GM23338 (cell line): ENCODE results near the gene SOX10. TPM values are rescaled to one million over a fixed set of nuclear protein-coding genes. Genes with fewer than 3 reads are reported as not detected.

Experiments used
- ATAC-seq: fragments of 200-7000 bp; cut with Tn5 transposase; 3 replicates; pipeline ENCODE4 v1.9.1; 2020
- DNase-seq: peaks from one replicate; pipeline ENCODE4 v3.0.0-alpha.2; 2015; ENCODE audit warnings: low spot score
- H2AFZ ChIP-seq: fragments of 200-600 bp; sonication (generic); 2 replicates; pipeline ENCODE4 v1.8.0; 2016; ENCODE audit warnings: antibody characterized with exemption, mild to moderate bottlenecking, moderate library complexity
- H3F3A ChIP-seq: fragments of 200-600 bp; sonication (generic); replicated peaks from 2 replicates; pipeline ENCODE4 v1.8.0; 2017; ENCODE audit warnings: antibody characterized with exemption, mixed run types, low read depth
- H3K27ac ChIP-seq: fragments of 200-600 bp; sonication (generic); 2 replicates; pipeline ENCODE4 v1.6.1; 2016; ENCODE audit warnings: low read depth
- H3K27me3 ChIP-seq: fragments of 200-600 bp; sonication (generic); 2 replicates; pipeline ENCODE4 v1.8.0; 2016; ENCODE audit warnings: mild to moderate bottlenecking, mixed run types, moderate library complexity; ENCODE audit not compliant: insufficient read depth
- H3K36me3 ChIP-seq: fragments of 200-600 bp; sonication (generic); 2 replicates; pipeline ENCODE4 v1.8.0; 2016; ENCODE audit warnings: mild to moderate bottlenecking; ENCODE audit not compliant: insufficient read depth
- H3K4me1 ChIP-seq: fragments of 200-600 bp; sonication (generic); 2 replicates; pipeline ENCODE4 v1.8.0; 2016; ENCODE audit warnings: mild to moderate bottlenecking, moderate library complexity; ENCODE audit not compliant: insufficient read depth
- H3K4me2 ChIP-seq: fragments of 200-600 bp; sonication (generic); 2 replicates; pipeline ENCODE4 v1.7.1; 2017; ENCODE audit warnings: mixed run types
- H3K4me3 ChIP-seq: fragments of 200-600 bp; sonication (generic); 2 replicates; pipeline ENCODE4 v1.6.1; 2016; ENCODE audit warnings: mixed run types
- H3K79me2 ChIP-seq: fragments of 200-600 bp; sonication (generic); replicated peaks from 2 replicates; pipeline ENCODE4 v1.8.0; 2017; ENCODE audit warnings: mild to moderate bottlenecking; ENCODE audit not compliant: insufficient read depth
- H3K9me2 ChIP-seq: fragments of 200-600 bp; sonication (generic); 2 replicates; pipeline ENCODE4 v1.8.0; 2017; ENCODE audit not compliant: insufficient read depth
- H4K20me1 ChIP-seq: fragments of 200-600 bp; sonication (generic); replicated peaks from 2 replicates; pipeline ENCODE4 v1.8.0; 2017; ENCODE audit warnings: mild to moderate bottlenecking; ENCODE audit not compliant: insufficient read depth
- H3K27ac Mint-ChIP-seq: 2 replicates; pipeline ENCODE4 v1.8.0; 2020; ENCODE audit warnings: inconsistent platforms, mild to moderate bottlenecking, moderate library complexity, mixed read lengths
- H3K27me3 Mint-ChIP-seq: 3 replicates; pipeline ENCODE4 v1.8.0; 2022; ENCODE audit warnings: low read depth, mild to moderate bottlenecking, moderate library complexity, mixed read lengths, inconsistent platforms; ENCODE audit not compliant: insufficient read depth, poor library complexity
- H3K36me3 Mint-ChIP-seq: 3 replicates; pipeline ENCODE4 v1.8.0; 2021; ENCODE audit warnings: low read depth, mild to moderate bottlenecking, inconsistent platforms, moderate library complexity, mixed read lengths
- H3K4me1 Mint-ChIP-seq: 3 replicates; pipeline ENCODE4 v1.8.0; 2020; ENCODE audit warnings: mild to moderate bottlenecking, inconsistent platforms, mixed read lengths
- H3K4me3 Mint-ChIP-seq: 3 replicates; pipeline ENCODE4 v1.8.0; 2021; ENCODE audit warnings: moderate library complexity, mild to moderate bottlenecking, inconsistent platforms, mixed read lengths
- H3K9me3 Mint-ChIP-seq: 3 replicates; pipeline ENCODE4 v1.8.0; 2020; ENCODE audit warnings: moderate library complexity, mild to moderate bottlenecking, inconsistent platforms, mixed read lengths
- CREB1 ChIP-seq: fragments of 250-450 bp; sonication (Bioruptor Pico); IDR thresholded peaks from 2 replicates; pipeline ENCODE4 v1.5.0; 2020; ENCODE audit warnings: low read depth, mild to moderate bottlenecking, moderate library complexity
- EZH2phosphoT487 ChIP-seq: fragments of 200-600 bp; sonication (generic); IDR thresholded peaks from one replicate; pipeline ENCODE4 v1.8.1; 2018; ENCODE audit warnings: antibody characterized with exemption; ENCODE audit not compliant: unreplicated experiment
- JUNB ChIP-seq: IDR thresholded peaks from one replicate; pipeline ENCODE4 v1.6.1; 2016; ENCODE audit warnings: antibody characterized with exemption; ENCODE audit not compliant: unreplicated experiment
- NANOG ChIP-seq: IDR thresholded peaks from 2 replicates; pipeline ENCODE4 v1.6.1; 2016; ENCODE audit warnings: antibody characterized with exemption, borderline replicate concordance
- POLR2AphosphoS5 ChIP-seq: IDR thresholded peaks from 2 replicates; pipeline ENCODE4 v1.6.1; 2016; ENCODE audit warnings: antibody characterized with exemption, low read depth
- STAT1 ChIP-seq: IDR thresholded peaks from one replicate; pipeline ENCODE4 v1.6.1; 2016; ENCODE audit warnings: antibody characterized with exemption; ENCODE audit not compliant: unreplicated experiment
- polyA plus RNA-seq: library from polyadenylated mRNA; unstranded; fragments of >200 nt; fragmentation: Nextera tagmentation; extraction: Ambion mirVana; gene quantifications from 2 replicates; pipeline ENCODE4 v1.2.1, GENCODE V29; 2016
- total RNA-seq: library from RNA; depleted of rRNA; stranded (reverse); fragments of >200 nt; shearing (Covaris generic); gene quantifications from 2 replicates; pipeline ENCODE4 v1.2.3, GENCODE V29; 2014
- TF ChIP-seq, protein P1 (sequence below): IDR thresholded peaks from 2 replicates; pipeline ENCODE4 v1.6.1; 2016; ENCODE audit warnings: antibody characterized with exemption
- TF ChIP-seq, protein P2 (sequence below): fragments of 250-450 bp; sonication (Bioruptor Pico); IDR thresholded peaks from 2 replicates; pipeline ENCODE4 v1.5.0; 2020; ENCODE audit warnings: mild to moderate bottlenecking, moderate library complexity
- TF ChIP-seq, protein P3 (sequence below): IDR thresholded peaks from one replicate; pipeline ENCODE4 v1.6.1; 2018; ENCODE audit warnings: antibody characterized with exemption; ENCODE audit not compliant: unreplicated experiment

The SOX10 gene
- total and polyA plus RNA-seq, 2 experiments from 2014 or later, result 1.1 to 2.1 TPM

DNA sequence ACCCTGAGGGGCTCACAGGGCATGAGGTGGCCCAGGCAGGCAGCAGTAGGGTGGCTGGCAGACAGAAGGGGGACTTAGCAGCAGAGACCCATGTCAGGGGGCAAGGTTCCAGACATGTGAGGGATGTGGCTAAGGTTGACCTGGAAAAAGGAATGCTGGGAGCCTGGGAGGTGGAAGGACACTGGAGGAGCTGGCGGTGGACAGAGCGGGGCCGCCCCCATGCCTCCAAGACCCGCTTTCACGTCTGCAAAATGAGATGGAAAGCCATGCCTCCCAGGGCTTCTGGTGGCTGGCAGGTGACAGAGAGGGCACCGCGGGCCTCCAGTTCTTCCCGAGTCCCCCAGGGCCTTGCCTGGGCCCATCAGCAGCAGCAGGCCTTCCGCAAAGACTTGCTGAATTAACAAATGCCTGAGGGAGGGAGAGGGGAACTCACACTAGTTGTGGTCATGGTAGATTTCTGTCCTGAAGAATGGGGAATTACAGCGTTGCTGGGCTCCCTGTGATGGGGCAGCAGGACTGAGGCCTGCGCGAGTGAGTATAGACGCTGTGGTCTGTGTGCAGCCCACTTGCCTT, 23.1 kb upstream of the SOX10 start:
- H3K36me3 Mint-ChIP-seq, result no peaks in the 10 kb centered on the region; the same call in 2 of the 3 replicates

More for the DNA sequence above, 23.1 kb upstream of the SOX10 start:
- TF ChIP-seq EZH2phosphoT487 (no peak), NANOG (no peak), JUNB (no peak), POLR2AphosphoS5 (no peak), CREB1 (no peak), STAT1 (no peak)
- TF ChIP-seq, protein P1, sequence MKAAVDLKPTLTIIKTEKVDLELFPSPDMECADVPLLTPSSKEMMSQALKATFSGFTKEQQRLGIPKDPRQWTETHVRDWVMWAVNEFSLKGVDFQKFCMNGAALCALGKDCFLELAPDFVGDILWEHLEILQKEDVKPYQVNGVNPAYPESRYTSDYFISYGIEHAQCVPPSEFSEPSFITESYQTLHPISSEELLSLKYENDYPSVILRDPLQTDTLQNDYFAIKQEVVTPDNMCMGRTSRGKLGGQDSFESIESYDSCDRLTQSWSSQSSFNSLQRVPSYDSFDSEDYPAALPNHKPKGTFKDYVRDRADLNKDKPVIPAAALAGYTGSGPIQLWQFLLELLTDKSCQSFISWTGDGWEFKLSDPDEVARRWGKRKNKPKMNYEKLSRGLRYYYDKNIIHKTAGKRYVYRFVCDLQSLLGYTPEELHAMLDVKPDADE, result no peak
- TF ChIP-seq, protein P2, sequence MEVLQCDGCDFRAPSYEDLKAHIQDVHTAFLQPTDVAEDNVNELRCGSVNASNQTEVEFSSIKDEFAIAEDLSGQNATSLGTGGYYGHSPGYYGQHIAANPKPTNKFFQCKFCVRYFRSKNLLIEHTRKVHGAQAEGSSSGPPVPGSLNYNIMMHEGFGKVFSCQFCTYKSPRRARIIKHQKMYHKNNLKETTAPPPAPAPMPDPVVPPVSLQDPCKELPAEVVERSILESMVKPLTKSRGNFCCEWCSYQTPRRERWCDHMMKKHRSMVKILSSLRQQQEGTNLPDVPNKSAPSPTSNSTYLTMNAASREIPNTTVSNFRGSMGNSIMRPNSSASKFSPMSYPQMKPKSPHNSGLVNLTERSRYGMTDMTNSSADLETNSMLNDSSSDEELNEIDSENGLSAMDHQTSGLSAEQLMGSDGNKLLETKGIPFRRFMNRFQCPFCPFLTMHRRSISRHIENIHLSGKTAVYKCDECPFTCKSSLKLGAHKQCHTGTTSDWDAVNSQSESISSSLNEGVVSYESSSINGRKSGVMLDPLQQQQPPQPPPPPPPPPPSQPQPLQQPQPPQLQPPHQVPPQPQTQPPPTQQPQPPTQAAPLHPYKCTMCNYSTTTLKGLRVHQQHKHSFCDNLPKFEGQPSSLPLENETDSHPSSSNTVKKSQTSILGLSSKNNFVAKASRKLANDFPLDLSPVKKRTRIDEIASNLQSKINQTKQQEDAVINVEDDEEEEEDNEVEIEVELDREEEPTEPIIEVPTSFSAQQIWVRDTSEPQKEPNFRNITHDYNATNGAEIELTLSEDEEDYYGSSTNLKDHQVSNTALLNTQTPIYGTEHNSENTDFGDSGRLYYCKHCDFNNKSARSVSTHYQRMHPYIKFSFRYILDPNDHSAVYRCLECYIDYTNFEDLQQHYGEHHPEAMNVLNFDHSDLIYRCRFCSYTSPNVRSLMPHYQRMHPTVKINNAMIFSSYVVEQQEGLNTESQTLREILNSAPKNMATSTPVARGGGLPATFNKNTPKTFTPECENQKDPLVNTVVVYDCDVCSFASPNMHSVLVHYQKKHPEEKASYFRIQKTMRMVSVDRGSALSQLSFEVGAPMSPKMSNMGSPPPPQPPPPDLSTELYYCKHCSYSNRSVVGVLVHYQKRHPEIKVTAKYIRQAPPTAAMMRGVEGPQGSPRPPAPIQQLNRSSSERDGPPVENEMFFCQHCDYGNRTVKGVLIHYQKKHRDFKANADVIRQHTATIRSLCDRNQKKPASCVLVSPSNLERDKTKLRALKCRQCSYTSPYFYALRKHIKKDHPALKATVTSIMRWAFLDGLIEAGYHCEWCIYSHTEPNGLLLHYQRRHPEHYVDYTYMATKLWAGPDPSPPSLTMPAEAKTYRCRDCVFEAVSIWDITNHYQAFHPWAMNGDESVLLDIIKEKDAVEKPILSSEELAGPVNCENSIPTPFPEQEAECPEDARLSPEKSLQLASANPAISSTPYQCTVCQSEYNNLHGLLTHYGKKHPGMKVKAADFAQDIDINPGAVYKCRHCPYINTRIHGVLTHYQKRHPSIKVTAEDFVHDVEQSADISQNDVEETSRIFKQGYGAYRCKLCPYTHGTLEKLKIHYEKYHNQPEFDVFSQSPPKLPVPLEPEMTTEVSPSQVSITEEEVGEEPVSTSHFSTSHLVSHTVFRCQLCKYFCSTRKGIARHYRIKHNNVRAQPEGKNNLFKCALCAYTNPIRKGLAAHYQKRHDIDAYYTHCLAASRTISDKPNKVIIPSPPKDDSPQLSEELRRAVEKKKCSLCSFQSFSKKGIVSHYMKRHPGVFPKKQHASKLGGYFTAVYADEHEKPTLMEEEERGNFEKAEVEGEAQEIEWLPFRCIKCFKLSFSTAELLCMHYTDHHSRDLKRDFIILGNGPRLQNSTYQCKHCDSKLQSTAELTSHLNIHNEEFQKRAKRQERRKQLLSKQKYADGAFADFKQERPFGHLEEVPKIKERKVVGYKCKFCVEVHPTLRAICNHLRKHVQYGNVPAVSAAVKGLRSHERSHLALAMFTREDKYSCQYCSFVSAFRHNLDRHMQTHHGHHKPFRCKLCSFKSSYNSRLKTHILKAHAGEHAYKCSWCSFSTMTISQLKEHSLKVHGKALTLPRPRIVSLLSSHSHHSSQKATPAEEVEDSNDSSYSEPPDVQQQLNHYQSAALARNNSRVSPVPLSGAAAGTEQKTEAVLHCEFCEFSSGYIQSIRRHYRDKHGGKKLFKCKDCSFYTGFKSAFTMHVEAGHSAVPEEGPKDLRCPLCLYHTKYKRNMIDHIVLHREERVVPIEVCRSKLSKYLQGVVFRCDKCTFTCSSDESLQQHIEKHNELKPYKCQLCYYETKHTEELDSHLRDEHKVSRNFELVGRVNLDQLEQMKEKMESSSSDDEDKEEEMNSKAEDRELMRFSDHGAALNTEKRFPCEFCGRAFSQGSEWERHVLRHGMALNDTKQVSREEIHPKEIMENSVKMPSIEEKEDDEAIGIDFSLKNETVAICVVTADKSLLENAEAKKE (CRISPR knock-in tag), result no peak
- TF ChIP-seq, protein P3, sequence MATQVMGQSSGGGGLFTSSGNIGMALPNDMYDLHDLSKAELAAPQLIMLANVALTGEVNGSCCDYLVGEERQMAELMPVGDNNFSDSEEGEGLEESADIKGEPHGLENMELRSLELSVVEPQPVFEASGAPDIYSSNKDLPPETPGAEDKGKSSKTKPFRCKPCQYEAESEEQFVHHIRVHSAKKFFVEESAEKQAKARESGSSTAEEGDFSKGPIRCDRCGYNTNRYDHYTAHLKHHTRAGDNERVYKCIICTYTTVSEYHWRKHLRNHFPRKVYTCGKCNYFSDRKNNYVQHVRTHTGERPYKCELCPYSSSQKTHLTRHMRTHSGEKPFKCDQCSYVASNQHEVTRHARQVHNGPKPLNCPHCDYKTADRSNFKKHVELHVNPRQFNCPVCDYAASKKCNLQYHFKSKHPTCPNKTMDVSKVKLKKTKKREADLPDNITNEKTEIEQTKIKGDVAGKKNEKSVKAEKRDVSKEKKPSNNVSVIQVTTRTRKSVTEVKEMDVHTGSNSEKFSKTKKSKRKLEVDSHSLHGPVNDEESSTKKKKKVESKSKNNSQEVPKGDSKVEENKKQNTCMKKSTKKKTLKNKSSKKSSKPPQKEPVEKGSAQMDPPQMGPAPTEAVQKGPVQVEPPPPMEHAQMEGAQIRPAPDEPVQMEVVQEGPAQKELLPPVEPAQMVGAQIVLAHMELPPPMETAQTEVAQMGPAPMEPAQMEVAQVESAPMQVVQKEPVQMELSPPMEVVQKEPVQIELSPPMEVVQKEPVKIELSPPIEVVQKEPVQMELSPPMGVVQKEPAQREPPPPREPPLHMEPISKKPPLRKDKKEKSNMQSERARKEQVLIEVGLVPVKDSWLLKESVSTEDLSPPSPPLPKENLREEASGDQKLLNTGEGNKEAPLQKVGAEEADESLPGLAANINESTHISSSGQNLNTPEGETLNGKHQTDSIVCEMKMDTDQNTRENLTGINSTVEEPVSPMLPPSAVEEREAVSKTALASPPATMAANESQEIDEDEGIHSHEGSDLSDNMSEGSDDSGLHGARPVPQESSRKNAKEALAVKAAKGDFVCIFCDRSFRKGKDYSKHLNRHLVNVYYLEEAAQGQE, result no peak
- Mint-ChIP-seq H3K27me3 (peaks cover 5% of the 10 kb centered on the region), H3K4me1 (no peaks in the 10 kb centered on the region), H3K27ac (no peak overlapping the region), H3K9me3 (no peaks in the 10 kb centered on the region), H3K4me3 (no peak overlapping the region)
- DNase-seq, result no peak
- Histone ChIP-seq H3K4me2 (no peak overlapping the region), H3K4me3 (no peak overlapping the region), H3K79me2 (no peaks in the 10 kb centered on the region), H3F3A (no peaks in the 10 kb centered on the region), H3K27ac (no peak overlapping the region), H2AFZ (no peak overlapping the region), H3K27me3 (no peaks in the 10 kb centered on the region), H3K4me1 (no peaks in the 10 kb centered on the region), H4K20me1 (no peaks in the 10 kb centered on the region), H3K36me3 (no peaks in the 10 kb centered on the region), H3K9me2 (no peaks in the 10 kb centered on the region)
- no peak; the same call in 2 of the 3 replicates for ATAC-seq
